Right ventricle myocardium inferior (tissue), 1 donor: ENCODE measurements around the gene TCERG1L. TPM values are rescaled to one million over a fixed set of nuclear protein-coding genes. Genes with fewer than 3 reads are reported as not detected.

Source experiments
- ATAC-seq: fragments of 200-7000 bp; cut with Tn5 transposase; one replicate; pipeline ENCODE4 v1.9.1; 2020; ENCODE audit warnings: mild to moderate bottlenecking, moderate library complexity
- DNase-seq: peaks from one replicate; pipeline ENCODE4 v3.0.0; 2021; ENCODE audit errors: missing footprints
- intact Hi-C: fragments of 100-400 bp; cut with DNase I; formaldehyde crosslinking; loops from one replicate; pipeline ENCODE4 v1.11.0; 2022
- total RNA-seq: library from RNA; stranded (reverse); fragmentation: NEBNext Ultra II Directional; extraction: Animal tissue kit (Norgen Biotek cat#: 25700); gene quantifications from one replicate; pipeline ENCODE4 v1.2.1, GENCODE V29; 2021
- donor health status: DM: no; HTN: yes; CAD: no; lungs with severe emphysema.

TCERG1L gene
- total RNA-seq, 1 donor from 2014 or later: not detected

- intact Hi-C loops: no loop called here
- ATAC-seq (no peak), DNase-seq (no peak)
These were observed 7.3 kb upstream of the TCERG1L start for GRCh38 chr10:131318814-131319213.

DNA sequence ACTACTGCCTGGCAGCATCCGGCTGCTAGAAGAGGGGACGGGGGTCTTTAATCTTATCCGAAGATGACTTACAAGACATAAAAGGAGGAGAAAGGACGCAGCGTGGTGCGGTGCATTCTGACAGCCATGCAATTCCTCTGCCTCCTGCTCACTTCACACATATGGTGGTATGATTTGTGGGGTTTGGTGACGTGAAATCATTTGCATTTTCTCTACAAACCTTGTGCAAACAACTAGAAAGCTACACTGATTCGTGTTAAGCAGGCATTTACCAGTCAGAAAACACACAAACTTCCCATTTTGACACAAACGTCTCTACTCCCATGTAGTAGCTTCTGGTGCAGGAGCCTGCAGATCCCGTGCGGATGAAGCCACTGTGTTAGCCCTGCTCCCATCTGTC lies 6.8 kb upstream of the TCERG1L start:
- intact Hi-C loops: no loop called here
- DNase-seq: no peak
- ATAC-seq: no peak

DNA sequence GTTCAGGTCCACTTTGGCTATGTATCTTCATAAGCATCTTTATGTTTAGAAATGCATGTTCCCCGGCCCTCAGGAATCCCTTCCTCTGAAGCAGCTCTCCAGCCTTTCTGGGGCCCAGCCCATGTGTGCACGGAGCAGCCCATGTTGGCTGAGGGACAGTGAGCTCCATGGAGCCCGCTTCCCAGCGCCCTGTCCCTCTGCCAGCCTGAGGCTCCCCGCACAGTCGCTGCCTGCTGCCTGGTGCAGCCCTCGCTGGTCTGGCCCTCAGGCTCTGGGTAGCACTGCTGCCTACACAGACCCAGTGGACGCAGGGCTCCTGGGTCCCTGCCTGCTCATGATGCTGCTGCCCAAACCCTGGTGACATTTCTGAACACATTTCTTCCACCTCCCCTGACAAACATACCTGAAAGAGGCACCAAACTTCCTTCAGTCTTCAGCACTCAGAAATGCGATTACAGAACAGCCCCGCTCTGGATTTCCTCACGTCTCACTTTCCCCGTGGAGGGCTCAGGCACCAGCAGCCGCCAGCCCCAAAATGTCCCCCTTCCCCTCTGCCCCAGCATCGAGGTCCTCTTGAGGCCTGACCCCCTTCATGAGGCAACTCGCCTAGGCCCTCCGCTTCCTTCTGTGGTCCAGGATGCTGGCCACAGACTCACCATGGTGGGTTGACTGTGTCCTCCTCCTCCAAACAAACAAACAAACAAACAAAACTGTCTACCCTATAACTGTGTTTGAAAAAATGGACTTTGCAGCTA lies 5.0 kb upstream of the TCERG1L start:
- ATAC-seq (no peak), DNase-seq (no peak)
- intact Hi-C loops: no loop called here

DNA sequence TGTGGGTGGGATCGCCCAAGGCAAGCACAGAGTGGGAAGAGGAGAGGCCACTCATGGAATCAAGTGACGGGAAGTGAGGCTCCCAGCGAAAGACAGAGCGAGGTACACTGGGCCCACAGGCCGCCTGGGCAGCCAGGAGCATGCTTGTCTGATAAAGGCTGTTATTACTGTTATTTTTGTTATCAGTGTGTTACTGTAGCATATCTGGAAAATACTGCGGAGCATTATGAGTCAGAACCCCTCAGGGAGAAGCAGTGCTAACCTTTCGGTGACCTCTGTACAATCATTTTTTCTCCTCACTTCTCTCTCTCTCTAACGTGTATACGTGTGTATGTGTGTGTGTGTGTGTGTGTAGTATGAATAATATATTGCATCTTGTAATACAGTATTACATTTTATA lies 3.8 kb upstream of the TCERG1L start:
- no peak for DNase-seq
- no peak for ATAC-seq
- intact Hi-C loops: no loop called here

DNA sequence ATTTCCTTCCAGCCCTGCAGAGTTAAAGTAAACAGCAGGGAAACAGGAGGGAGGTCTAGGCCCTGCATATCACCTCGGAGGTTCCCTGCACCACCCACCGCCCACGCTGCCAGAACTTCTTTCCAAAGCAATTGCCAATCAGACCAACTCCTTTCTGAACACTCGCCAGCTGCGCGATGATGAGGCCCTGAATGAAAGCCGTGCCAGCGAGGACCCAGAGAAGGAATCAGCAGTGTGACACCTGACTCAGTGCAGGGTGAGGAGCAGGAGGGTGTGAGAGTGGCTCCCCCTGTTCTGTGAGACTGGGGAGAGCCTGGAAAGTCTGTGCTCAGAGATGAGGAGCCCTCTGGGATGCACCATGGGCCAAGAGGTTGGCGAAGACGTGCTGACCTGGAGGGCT lies 3.3 kb upstream of the TCERG1L start:
- DNase-seq (peak; percentile 64), ATAC-seq (no peak)
- intact Hi-C loops: no loop called here

GRCh38 chr10:131314148-131314547 lies 2.6 kb upstream of the TCERG1L start:
- intact Hi-C loops: no loop called here
- DNase-seq (no peak), ATAC-seq (no peak)

DNA sequence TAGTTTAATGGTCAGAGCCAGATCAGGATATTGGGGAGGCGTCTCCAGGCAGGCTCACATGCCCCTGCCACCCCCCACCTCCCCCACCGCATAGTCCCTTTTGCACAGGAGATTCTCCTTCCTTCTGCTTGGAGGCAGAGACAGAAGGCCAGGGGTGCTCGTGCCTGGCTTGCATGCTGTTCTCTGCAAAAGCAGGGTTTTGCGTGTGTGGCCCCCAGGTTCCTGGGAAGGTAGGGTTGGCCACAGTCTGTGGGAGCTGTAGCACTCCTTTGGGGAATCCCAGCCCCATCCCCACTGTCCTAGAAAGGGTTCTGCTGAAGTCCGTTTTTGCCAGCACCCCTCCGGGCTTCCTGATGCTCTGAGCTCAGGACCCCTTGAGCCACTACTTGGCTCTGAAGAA lies 1.9 kb upstream of the TCERG1L start:
- intact Hi-C loops: no loop called here
- no peak for ATAC-seq
- no peak for DNase-seq

GRCh38 chr10:131312478-131312836 lies 936 bp upstream of the TCERG1L start:
- intact Hi-C loops: no loop called here
- no peak for ATAC-seq
- no peak for DNase-seq

- intact Hi-C loops: no loop called here
- ATAC-seq (no peak), DNase-seq (no peak)
These were observed 190 bp downstream of the TCERG1L start for GRCh38 chr10:131311402-131311660.

GRCh38 chr10:131310551-131311401 lies 745 bp downstream of the TCERG1L start:
- intact Hi-C loops: no loop called here
- no peak for ATAC-seq
- no peak for DNase-seq

DNA sequence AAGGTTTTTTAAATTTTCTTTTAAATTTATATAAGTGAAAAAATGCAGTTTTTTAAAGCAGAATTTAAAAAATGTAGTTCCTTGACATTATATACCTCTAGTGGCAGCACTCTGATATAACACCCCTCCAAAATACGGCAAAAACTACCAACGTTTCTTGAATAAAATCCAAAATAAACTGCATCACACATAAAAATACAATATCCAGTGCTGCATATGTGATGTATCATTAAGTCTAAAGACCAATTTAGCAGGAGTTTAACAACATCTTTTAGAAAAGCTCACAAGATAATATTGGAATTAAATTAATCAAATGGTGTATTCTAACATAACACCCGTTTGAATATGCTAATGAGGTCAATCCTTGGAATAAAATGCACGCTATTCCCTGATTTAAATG lies 1.4 kb downstream of the TCERG1L start:
- ATAC-seq (no peak), DNase-seq (no peak)
- intact Hi-C loops: no loop called here

DNA sequence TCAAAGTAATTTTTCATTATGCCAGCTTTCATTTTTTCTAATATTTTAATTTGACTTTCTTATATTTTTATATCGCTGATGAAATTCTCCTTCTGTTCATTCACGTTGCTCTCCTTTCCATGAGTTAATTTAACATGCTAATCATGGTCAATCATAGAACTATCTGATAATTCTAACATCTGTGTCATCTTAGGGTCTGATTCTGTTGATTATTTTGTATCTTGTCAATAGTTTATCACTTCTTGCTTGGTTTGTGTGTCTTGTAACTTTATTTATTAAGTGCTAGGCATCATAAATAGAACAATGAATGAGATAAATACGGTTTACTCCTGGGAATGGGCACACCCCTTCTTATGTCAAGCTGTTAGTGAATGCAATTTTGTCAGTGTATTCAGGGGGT lies 11.0 kb downstream of the TCERG1L start:
- ATAC-seq: no peak
- intact Hi-C loops: no loop called here
- no peak for DNase-seq

GRCh38 chr10:131290781-131291180 lies 20.7 kb downstream of the TCERG1L start:
- DNase-seq (no peak), ATAC-seq (no peak)
- intact Hi-C loops: no loop called here

GRCh38 chr10:131288648-131289047 lies 22.9 kb downstream of the TCERG1L start:
- DNase-seq: no peak
- ATAC-seq: no peak
- intact Hi-C loops: no loop called here

- ATAC-seq: no peak
- intact Hi-C loops: no loop called here
These were observed 28.6 kb downstream of the TCERG1L start for GRCh38 chr10:131282961-131283360.

GRCh38 chr10:131280101-131280500 lies 31.4 kb downstream of the TCERG1L start:
- intact Hi-C loops: no loop called here
- DNase-seq (no peak), ATAC-seq (no peak)

More at GRCh38 chr10:131282961-131283360, 28.6 kb downstream of the TCERG1L start:
- no peak for DNase-seq

DNA sequence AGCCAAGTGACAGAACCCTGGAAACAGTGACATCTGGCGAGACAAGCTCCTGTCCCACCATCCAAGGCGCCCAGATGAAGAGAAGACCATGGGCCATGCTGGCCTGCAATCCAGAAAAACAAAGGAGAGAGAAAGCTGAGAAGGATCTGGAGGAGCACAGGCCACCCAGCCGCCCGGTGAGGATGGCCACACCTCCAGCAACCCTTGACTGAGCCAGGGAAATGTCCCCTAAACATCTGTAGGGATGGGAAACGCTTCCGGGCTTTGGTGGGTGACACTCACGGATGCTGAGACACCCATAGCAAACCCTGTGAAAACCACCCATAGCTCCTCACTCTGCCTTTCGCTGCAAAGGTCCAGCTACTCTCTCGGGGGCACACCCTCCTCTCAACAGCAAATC lies 32.0 kb downstream of the TCERG1L start:
- no peak for DNase-seq
- no peak for ATAC-seq
- intact Hi-C loops: no loop called here

DNA sequence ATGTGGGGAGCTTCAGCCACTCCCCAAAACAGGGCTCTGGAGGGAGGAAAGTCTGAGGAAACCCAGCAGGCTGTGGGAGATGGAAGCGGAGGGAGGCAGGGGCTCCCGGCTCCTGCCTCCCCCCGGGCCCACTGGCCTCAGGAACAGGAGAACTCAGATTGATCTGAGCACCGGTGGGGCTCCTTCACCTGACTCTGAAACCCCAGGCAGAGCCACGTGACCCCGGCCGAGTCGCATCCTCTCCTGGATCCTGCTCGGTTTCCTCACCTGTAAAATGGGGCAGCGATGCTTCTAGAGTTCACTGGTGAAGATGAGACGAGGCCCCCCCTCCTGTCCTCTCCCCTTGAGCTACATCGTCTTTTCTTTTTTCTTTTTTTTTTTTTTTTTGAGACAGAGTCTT lies 33.6 kb downstream of the TCERG1L start:
- DNase-seq (no peak), ATAC-seq (no peak)
- intact Hi-C loops: no loop called here

GRCh38 chr10:131277278-131277677 lies 34.2 kb downstream of the TCERG1L start:
- intact Hi-C loops: no loop called here
- ATAC-seq: no peak

DNA sequence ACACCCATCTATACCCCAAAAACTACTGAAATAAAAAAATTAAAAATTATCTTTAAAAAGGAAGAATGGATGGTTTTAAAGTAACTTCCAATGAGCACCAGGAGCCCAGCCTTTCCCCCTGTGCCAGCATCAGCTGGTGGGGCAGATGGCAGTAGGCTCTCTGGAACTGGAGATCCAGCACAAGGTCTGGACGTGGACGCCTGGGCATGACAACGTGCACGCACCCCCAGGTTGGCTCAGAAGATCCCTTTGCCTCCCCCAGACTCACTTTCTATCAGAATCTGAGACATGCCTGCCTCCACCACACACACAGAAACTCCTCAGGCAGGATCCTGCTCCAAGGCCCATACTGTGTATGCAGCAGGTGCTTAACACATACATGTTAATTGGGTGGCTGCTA lies 35.8 kb downstream of the TCERG1L start:
- intact Hi-C loops: no loop called here
- no peak for ATAC-seq
- no peak for DNase-seq

More at GRCh38 chr10:131277278-131277677, 34.2 kb downstream of the TCERG1L start:
- no peak for DNase-seq

DNA sequence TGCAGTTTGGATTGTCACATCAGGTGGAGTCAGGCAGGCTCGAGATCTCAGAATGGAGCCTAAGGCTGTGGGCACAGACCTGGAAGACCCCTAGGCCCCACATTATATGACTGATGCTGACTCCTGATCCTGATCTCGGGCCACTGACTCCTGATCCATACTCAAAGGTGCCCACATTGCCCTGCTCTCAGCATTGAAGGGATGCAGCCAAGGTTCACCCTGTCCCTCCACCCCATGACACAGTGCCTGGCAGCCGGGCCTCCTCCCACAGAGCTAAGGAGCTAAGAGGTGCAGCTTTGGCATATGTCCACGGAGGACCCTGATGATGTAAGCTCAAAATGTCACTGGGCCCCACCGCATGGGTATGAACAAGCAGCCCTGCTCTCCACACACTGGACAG lies 36.6 kb downstream of the TCERG1L start:
- no peak for DNase-seq

More for the DNA sequence above, 36.6 kb downstream of the TCERG1L start:
- no peak for ATAC-seq
- intact Hi-C loops: no loop called here
